Inferior parietal cortex (tissue), 1 donor: ENCODE results near the gene GPHN.
"Not testable (repeated sequence)": the region's sequence is repeated elsewhere in the genome, so short reads cannot be mapped to it uniquely, and the experiment has no call there.

Experiments
- DNase-seq: peaks from one replicate; pipeline ENCODE4 v3.0.0-alpha.2; 2016; ENCODE audit errors: extremely low spot score

GPHN gene

DNA sequence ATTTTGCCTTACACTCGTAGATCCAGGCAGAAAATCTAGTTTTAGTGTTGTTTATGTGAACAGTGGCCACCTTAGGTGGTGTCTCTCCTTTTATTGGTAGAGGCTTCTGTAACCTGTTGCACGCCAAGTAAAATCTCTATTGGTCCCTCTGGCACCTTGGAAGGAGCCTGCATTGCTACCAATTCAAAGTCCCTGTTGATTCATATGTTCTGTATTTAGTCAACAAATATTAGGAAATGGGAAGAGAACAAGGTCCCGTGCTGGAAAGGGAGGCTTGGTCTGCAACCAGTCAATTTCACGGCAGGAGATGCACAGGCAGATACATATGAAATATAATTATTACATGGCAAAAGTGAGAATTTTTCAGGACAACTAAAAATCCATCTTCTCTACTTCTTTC, 6.4 kb upstream of the GPHN start:
- DNase-seq: no peak

- not testable (repeated sequence) for DNase-seq
Observed at GRCh38 chr14:66502836-66503235, 5.1 kb upstream of the GPHN start.

- no peak for DNase-seq
Observed at GRCh38 chr14:66503532-66503931, 4.4 kb upstream of the GPHN start.

DNA sequence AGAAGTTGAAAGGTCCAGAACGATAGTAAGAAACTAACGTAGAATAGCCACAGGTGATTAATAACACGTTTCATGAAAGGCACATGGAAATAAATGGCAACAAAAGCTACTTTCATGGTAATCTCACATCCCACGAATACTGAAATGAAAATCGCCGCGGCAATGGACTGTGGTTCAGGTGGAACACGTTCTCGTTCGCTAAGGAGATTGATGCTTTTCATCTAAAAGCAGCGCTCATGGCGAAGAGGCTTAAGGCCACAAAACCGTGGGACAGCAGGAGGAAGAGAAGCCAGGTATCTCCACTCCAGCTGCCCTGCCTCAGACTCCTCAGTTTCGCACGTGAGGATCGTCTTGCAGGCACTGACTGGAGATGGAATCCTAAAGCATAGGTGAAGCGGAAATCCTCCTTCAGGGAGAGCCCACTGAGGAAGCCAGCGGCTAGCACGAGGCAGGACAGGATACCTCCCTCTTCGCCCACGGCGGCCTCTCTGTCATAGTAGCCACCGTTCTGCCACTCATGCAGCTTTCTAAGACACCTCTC, 696 bp upstream of the GPHN start:
- no peak for DNase-seq

DNA sequence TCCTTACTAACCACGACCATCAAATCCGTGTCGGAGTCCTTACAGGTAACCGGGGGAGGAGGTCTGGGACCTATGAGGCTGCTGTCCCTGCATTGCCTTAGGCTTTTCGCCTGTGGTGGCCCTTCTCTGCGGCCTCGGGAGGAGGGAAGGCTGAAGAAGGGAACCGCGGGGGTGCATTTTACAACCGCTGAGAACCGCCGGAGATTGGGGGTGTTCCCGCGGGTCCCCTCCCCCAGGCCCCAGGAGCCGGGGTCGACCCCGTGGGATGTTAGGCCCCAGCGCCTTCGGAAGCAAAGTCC, 549 bp downstream of the GPHN start:
- no peak for DNase-seq

DNA sequence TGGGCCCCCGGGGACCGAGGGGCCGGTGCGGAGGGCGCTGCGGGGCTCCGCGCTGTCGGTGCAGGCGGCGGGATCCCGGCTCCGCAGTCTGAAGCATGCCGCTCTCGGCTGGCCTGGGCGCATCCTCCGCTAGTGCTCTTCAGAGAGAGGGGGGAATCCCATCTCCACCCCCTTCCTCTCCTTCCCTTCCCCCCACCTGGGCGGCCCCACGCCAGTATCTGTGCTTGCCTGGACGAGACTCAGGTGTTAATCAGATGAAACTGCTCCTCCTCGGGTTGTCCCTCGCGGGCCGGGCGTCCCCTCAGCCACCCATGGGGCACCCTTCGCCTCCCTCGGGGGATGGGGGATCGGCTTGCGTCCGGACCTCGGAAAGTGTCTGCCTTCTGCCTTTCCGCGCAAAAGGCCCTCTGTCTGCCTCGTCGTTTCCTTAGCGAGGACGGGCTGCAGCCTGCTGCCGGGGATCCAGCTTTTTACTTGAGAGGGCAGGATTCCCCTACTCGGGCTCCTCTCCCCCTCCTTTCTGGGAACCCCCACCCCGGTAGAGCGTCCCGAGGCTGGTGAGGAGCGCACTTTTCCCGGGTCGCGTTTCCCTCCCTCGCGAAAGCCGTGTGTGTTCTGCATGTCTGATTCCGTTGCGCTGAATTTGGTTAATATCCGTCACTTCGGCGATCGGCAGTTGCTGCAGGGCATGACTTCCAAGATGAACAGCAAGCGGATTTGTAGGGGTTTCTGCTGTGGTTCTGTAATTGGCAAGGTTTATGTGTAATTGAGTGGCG, 1.1 kb downstream of the GPHN start:
- DNase-seq: peak; percentile 36

- DNase-seq: no peak
Observed at GRCh38 chr14:66509874-66510273, 1.9 kb downstream of the GPHN start.

- DNase-seq: no peak
Observed at GRCh38 chr14:66511849-66512248, 3.9 kb downstream of the GPHN start.

- no peak for DNase-seq
Observed at GRCh38 chr14:66514213-66514612, 6.3 kb downstream of the GPHN start.

DNA sequence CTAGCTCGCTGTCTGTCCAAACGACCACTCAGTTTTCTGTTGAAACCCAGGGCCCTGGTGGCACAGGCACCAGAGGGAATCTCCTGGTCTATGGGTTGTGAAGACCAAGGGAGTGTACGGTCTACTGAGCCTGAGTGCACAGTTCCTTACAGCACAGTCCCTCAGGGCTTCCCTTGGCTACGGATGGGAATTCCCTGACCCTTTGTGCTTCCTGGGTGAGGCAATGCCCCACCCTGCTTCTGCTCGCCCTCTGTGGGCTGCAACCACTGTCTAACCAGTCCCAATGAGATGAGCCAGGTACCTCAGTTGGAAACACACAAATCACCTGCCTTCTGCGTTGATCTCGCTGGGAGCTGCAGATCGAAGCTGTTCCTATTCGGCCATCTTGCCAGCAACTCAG, 22.6 kb downstream of the GPHN start:
- DNase-seq: no peak

DNA sequence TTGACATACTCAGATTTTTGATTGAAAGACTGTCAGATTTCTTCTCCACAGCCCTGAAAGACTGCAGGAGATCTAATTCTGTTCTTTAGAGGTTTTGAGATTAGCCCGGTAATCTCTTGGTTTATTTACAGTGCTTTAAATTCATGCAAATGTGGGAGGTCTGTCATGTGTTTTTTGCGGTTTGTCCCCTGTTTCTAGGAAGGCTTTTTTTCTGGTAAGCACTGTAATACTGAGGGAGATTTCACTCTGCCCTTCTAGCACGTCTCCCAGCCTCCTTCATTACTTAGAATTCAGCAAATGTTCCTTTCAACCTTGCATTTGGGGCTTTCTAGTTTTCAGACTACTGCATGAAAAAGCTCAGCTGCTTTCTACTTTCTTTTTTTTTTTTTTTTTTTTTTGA, 31.1 kb downstream of the GPHN start:
- DNase-seq: no peak

DNA sequence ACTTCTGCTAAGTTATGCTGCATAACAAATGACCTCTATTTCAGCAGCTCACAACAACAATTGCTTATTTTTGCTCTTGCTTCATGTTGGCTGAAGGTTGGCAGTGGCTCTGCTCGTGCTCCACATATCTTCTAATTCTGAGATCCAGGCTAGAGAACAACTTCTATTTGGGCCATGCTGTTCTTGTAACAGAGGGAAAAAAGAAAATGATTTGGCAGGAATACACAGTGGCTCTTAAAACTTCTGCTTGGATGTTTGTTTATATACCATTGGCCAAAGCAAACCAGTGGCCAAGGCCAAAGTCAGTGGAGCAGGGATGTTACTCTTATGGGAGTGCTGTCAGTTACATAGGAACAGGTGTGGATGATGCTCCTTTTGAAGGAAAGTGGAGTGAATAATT, 32.1 kb downstream of the GPHN start:
- DNase-seq: peak; percentile 31

DNA sequence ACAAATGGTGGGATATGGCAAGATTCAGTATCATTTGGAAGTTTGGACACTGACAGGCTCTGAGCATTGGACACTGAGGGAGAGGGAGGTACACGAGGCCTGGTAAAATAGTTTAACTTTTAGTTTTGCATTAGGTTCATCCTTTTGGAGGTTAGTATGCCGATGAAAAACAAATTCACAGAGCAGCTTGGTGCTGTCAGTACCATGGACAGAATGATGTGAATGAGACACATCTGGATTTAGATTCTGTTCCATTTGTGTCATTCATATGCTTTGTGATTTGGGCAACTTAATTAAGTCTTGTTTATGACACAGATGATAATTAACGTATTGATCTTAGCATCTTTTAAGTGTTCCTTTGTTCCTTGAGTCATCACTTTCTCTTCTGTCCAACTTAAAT, 33.7 kb downstream of the GPHN start:
- DNase-seq: no peak

- no peak for DNase-seq
Observed at GRCh38 chr14:66543996-66544395, 36.0 kb downstream of the GPHN start.

DNA sequence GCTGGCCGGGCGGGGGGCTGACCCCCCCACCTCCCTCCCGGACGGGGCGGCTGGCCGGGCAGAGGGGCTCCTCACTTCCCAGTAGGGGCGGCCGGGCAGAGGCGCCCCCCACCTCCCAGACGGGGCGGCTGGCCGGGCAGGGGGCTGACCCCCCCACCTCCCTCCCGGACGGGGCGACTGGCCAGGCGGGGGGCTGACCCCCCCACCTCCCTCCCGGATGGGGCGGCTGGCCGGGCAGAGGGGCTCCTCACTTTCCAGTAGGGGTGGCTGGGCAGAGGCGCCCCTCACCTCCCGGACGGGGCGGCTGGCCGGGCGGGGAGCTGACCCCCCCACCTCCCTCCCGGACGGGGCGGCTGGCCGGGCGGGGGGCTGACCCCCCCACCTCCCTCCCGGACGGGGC, 37.2 kb downstream of the GPHN start:
- not testable (repeated sequence) for DNase-seq

- DNase-seq: not testable (repeated sequence)
Observed at GRCh38 chr14:66545751-66546150, 37.8 kb downstream of the GPHN start.

DNA sequence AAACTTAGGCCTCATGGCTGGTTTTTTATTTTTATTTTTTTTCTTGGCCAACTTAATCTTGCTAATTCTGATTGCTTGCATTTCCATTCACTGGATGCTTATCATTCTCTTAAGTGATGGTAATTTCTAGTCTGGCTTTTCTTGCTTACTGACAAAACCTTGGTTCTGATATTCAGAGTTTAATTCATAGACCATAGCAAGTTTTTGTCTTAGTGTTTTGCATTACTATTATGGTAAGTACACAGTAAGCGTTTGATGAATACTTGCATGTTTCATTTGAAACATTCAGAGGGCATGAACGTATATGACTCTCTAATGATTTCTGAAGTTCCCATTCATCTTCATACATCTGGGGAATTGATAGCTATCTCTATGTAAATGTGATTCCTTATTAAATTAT, 55.8 kb downstream of the GPHN start:
- no peak for DNase-seq

- DNase-seq: no peak
Observed at GRCh38 chr14:66568220-66568619, 60.3 kb downstream of the GPHN start.

GRCh38 chr14:66572826-66573225, 64.9 kb downstream of the GPHN start:
- DNase-seq: no peak

DNA sequence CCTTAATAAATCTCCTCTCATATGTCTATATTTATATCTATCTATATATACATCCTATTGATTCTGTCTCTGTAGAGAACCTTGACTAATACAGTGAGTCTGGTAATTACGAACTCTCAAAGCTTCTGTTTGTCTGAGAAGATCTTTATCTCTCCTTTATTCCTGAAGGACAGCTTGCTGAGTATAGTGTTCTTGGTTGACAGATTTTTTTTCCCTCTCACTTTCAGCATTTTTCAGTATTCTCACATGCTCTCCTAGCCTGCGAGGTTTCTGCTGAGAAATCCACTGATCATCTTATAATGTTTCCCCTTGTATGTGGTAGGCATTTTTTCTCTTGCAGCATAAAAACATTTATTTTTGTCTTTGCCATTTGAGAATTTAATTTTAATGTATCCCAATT, 67.1 kb downstream of the GPHN start:
- no peak for DNase-seq

GRCh38 chr14:66575939-66576338, 68.0 kb downstream of the GPHN start:
- DNase-seq: no peak

DNA sequence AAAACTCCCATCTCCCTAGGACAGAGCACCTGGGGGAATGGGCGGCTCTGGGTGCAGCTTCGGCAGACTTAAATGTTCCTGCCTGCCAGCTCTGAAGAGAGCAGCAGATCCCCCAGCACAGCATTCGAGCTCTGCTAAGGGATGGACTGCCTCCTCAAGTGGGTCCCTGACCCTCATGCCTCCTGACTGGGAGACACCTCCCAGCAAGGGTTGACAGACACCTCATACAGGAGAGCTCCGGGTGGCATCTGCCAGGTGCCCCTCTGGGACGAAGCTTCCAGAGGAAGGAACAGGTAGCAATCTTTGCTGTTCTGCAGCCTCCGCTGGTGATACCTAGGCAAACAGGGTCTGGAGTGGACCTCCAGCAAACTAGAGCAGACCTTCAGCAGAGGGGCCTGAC, 79.8 kb downstream of the GPHN start:
- DNase-seq: not testable (repeated sequence)

GRCh38 chr14:66595394-66595793, 87.4 kb downstream of the GPHN start:
- no peak for DNase-seq
